ENCODE measurements around the gene BST1.
"Not testable (repeated sequence)": the region's sequence is repeated elsewhere in the genome, so short reads cannot be mapped to it uniquely, and the experiment has no call there.

BST1 gene

DNA sequence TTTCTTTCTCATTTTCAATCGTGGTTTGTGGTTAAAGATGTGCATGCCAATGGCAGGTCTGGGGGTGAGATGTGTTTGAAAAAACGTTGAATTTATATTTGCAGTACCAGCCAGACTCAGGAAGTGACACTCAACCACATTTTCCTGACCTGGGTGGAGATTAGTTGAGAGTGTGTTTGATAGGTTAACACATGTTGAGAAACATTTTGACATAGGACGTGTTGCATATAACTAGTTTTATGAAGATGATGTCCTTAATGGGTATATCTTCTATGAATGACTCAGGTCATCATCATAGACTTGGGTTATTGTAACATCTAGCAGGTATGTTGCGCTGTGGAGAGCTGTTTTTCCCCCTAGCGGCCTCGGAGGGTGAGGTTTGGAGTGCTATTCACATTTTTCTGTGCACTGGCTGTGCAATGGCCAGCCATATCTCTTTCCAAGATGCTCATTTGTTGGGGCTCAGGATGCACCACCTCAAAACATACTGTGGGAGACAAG is 53.5 kb downstream of the BST1 start:
- TF ChIP-seq, protein P1, sequence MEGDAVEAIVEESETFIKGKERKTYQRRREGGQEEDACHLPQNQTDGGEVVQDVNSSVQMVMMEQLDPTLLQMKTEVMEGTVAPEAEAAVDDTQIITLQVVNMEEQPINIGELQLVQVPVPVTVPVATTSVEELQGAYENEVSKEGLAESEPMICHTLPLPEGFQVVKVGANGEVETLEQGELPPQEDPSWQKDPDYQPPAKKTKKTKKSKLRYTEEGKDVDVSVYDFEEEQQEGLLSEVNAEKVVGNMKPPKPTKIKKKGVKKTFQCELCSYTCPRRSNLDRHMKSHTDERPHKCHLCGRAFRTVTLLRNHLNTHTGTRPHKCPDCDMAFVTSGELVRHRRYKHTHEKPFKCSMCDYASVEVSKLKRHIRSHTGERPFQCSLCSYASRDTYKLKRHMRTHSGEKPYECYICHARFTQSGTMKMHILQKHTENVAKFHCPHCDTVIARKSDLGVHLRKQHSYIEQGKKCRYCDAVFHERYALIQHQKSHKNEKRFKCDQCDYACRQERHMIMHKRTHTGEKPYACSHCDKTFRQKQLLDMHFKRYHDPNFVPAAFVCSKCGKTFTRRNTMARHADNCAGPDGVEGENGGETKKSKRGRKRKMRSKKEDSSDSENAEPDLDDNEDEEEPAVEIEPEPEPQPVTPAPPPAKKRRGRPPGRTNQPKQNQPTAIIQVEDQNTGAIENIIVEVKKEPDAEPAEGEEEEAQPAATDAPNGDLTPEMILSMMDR (IDR thresholded peaks at IDR 0.05; ENCODE audit: insufficient read depth, low read length, poor library complexity, severe bottlenecking): peak; percentile 58
- no peak for TF ChIP-seq EZH2phosphoT487 (conservative IDR thresholded peaks at IDR 0.05; ENCODE audit: low read length)
- H3F3A ChIP-seq (ENCODE audit: insufficient read depth): peaks cover 17% of the 10 kb centered on the region
- H3K27me3 ChIP-seq (ENCODE audit: low read length): no peaks in the 10 kb centered on the region
- H3K4me2 ChIP-seq (ENCODE audit: low read depth, low read length, poor library complexity, severe bottlenecking): peak overlapping the region; percentile 86
- peak overlapping the region; percentile 89 for H3K27ac ChIP-seq (ENCODE audit: low read depth, low read length)
- H3K36me3 ChIP-seq (ENCODE audit: low read length): no peaks in the 10 kb centered on the region
- peak overlapping the region; percentile 35 for H2AFZ ChIP-seq (ENCODE audit: low read depth, low read length, severe bottlenecking)
- no peaks in the 10 kb centered on the region for H3K9me3 ChIP-seq (ENCODE audit: insufficient read depth, low read length)
- peak overlapping the region; percentile 37 for H3K9ac ChIP-seq (ENCODE audit: low read length)
- H3K4me3 ChIP-seq (ENCODE audit: insufficient read depth, low read length, poor library complexity, severe bottlenecking): peak overlapping the region; percentile 47
- no peaks in the 10 kb centered on the region for H4K20me1 ChIP-seq (ENCODE audit: low read depth, low read length)
- no peaks in the 10 kb centered on the region for H3K79me2 ChIP-seq (ENCODE audit: insufficient read depth, low read length)
- H3K9me2 ChIP-seq (replicated peaks; ENCODE audit: insufficient read depth, low read length): no peaks in the 10 kb centered on the region

DNA sequence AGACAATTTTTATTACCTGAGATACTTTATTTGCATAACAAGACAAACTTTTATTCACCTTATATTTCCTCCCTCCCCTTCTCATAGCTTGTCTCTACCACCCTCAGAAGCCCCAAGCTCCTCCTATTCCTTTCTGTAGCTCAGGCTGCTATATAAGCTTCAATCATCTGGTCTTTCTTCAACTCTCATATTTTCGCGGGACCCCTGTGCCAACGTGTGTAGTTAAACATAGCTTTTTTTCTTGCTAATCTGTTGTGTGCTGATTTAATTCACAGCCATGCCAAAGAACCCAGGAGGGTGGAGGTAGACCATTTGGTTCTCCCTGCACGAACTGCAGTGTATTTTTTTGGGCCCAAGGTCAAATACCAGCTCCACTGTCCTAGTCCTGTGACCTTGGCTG is 54.2 kb downstream of the BST1 start:
- Histone ChIP-seq H4K20me1 (ENCODE audit: low read depth, low read length) (no peaks in the 10 kb centered on the region), H3F3A (ENCODE audit: insufficient read depth) (peaks cover 17% of the 10 kb centered on the region), H3K9me3 (ENCODE audit: insufficient read depth, low read length) (no peaks in the 10 kb centered on the region), H3K9ac (ENCODE audit: low read length) (peak overlapping the region; percentile 37), H2AFZ (ENCODE audit: low read depth, low read length, severe bottlenecking) (peak overlapping the region; percentile 35), H3K9me2 (replicated peaks; ENCODE audit: insufficient read depth, low read length) (no peaks in the 10 kb centered on the region), H3K4me3 (ENCODE audit: insufficient read depth, low read length, poor library complexity, severe bottlenecking) (peak overlapping the region; percentile 35), H3K4me2 (ENCODE audit: low read depth, low read length, poor library complexity, severe bottlenecking) (peak overlapping the region; percentile 86), H3K27ac (ENCODE audit: low read depth, low read length) (peak overlapping the region; percentile 89), H3K36me3 (ENCODE audit: low read length) (no peaks in the 10 kb centered on the region), H3K79me2 (ENCODE audit: insufficient read depth, low read length) (no peaks in the 10 kb centered on the region), H3K27me3 (ENCODE audit: low read length) (no peaks in the 10 kb centered on the region)
- TF ChIP-seq, protein P1 (IDR thresholded peaks at IDR 0.05; ENCODE audit: insufficient read depth, low read length, poor library complexity, severe bottlenecking): no peak
- no peak for TF ChIP-seq EZH2phosphoT487 (conservative IDR thresholded peaks at IDR 0.05; ENCODE audit: low read length)

DNA sequence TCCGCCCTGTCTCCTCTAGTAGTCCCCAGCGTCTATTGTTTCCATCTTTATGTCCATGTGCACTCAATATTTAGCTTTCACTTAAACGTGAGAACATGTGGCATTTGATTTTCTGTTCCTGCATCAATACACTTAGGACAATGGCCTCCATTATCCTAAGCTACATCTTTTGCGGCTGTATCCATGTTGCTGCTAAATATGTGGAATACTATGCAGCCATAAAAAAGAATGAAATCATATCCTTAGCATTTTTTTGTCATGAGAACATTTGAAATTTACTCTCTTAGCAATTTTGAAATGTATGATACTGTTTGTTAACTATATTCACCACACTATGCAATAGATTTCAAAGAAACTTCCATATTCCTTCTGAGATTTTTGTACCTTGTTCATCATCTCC is 55.4 kb downstream of the BST1 start:
- Histone ChIP-seq H3K9ac (ENCODE audit: low read length) (no peak overlapping the region), H4K20me1 (ENCODE audit: low read depth, low read length) (no peaks in the 10 kb centered on the region), H3K79me2 (ENCODE audit: insufficient read depth, low read length) (no peaks in the 10 kb centered on the region), H3K4me2 (ENCODE audit: low read depth, low read length, poor library complexity, severe bottlenecking) (no peak overlapping the region), H3K36me3 (ENCODE audit: low read length) (0 out of 2 replicates have a peak, but pooled peaks cover 3% of the 10 kb centered on the region), H2AFZ (ENCODE audit: low read depth, low read length, severe bottlenecking) (no peak overlapping the region), H3F3A (ENCODE audit: insufficient read depth) (peaks cover 17% of the 10 kb centered on the region), H3K27ac (ENCODE audit: low read depth, low read length) (no peak overlapping the region), H3K9me3 (ENCODE audit: insufficient read depth, low read length) (no peaks in the 10 kb centered on the region), H3K9me2 (replicated peaks; ENCODE audit: insufficient read depth, low read length) (no peaks in the 10 kb centered on the region), H3K27me3 (ENCODE audit: low read length) (no peaks in the 10 kb centered on the region), H3K4me3 (ENCODE audit: insufficient read depth, low read length, poor library complexity, severe bottlenecking) (no peak overlapping the region)
- TF ChIP-seq, protein P1 (IDR thresholded peaks at IDR 0.05; ENCODE audit: insufficient read depth, low read length, poor library complexity, severe bottlenecking): no peak
- TF ChIP-seq EZH2phosphoT487 (conservative IDR thresholded peaks at IDR 0.05; ENCODE audit: low read length): no peak

DNA sequence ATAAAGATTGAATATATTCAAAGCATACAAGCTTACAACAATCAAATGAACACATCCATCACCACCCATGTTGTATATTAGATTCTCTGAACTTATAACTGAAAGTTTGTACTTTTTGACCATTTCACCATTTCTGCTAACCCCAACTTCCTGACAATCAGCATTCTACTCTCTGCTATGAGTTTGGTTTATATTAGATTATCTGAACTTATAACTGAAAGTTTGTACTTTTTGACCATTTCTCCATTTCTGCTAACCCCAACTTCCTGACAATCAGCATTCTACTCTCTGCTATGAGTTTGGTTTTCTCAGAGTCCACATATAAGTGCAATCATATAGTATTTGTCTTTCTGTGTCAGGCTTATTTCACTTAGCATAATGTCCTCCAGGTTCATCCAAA is 59.6 kb downstream of the BST1 start:
- H3K4me3 ChIP-seq (ENCODE audit: insufficient read depth, low read length, poor library complexity, severe bottlenecking); H4K20me1 ChIP-seq (ENCODE audit: low read depth, low read length); H3K9ac ChIP-seq (ENCODE audit: low read length); H3K9me3 ChIP-seq (ENCODE audit: insufficient read depth, low read length); H2AFZ ChIP-seq (ENCODE audit: low read depth, low read length, severe bottlenecking); H3K4me2 ChIP-seq (ENCODE audit: low read depth, low read length, poor library complexity, severe bottlenecking); H3K36me3 ChIP-seq (ENCODE audit: low read length); H3F3A ChIP-seq (ENCODE audit: insufficient read depth); H3K27me3 ChIP-seq (ENCODE audit: low read length); H3K27ac ChIP-seq (ENCODE audit: low read depth, low read length); H3K79me2 ChIP-seq (ENCODE audit: insufficient read depth, low read length); H3K9me2 ChIP-seq (replicated peaks; ENCODE audit: insufficient read depth, low read length): not testable (repeated sequence)
